Measurements from ENCODE around the gene BBX. TPM values are rescaled to one million over a fixed set of nuclear protein-coding genes. Genes with fewer than 3 reads are reported as not detected.

The BBX gene
- total RNA-seq, 1 donor from 2014 or later, result 54.3 TPM

- Mint-ChIP-seq H3K9me3 (ENCODE audit: unreplicated experiment) (no peaks in the 10 kb centered on the region), H3K4me1 (ENCODE audit: unreplicated experiment) (peaks cover 3% of the 10 kb centered on the region), H3K4me3 (ENCODE audit: unreplicated experiment) (no peak overlapping the region), H3K27ac (ENCODE audit: unreplicated experiment) (no peak overlapping the region), H3K36me3 (ENCODE audit: low read depth, unreplicated experiment) (no peaks in the 10 kb centered on the region), H3K27me3 (ENCODE audit: unreplicated experiment) (no peaks in the 10 kb centered on the region)
- TF ChIP-seq CTCF (IDR thresholded peaks at IDR 0.05; ENCODE audit: unreplicated experiment), result no peak
- DNase-seq (ENCODE audit: low spot score), result no peak
Measured at GRCh38 chr3:107630779-107631178, 108.0 kb downstream of the BBX start.

GRCh38 chr3:107632576-107632975 is 109.8 kb downstream of the BBX start:
- TF ChIP-seq CTCF (IDR thresholded peaks at IDR 0.05; ENCODE audit: unreplicated experiment), result no peak
- H3K27ac Mint-ChIP-seq (ENCODE audit: unreplicated experiment), result no peak overlapping the region
- H3K9me3 Mint-ChIP-seq (ENCODE audit: unreplicated experiment), result no peaks in the 10 kb centered on the region
- no peak overlapping the region for H3K4me3 Mint-ChIP-seq (ENCODE audit: unreplicated experiment)
- H3K27me3 Mint-ChIP-seq (ENCODE audit: unreplicated experiment), result no peaks in the 10 kb centered on the region
- peaks cover 7% of the 10 kb centered on the region for H3K4me1 Mint-ChIP-seq (ENCODE audit: unreplicated experiment)
- DNase-seq (ENCODE audit: low spot score), result no peak
- no peaks in the 10 kb centered on the region for H3K36me3 Mint-ChIP-seq (ENCODE audit: low read depth, unreplicated experiment)

- Mint-ChIP-seq H3K4me3 (ENCODE audit: unreplicated experiment) (no peak overlapping the region), H3K27ac (ENCODE audit: unreplicated experiment) (no peak overlapping the region), H3K4me1 (ENCODE audit: unreplicated experiment) (peaks cover 10% of the 10 kb centered on the region), H3K36me3 (ENCODE audit: low read depth, unreplicated experiment) (no peaks in the 10 kb centered on the region), H3K27me3 (ENCODE audit: unreplicated experiment) (peaks cover 2% of the 10 kb centered on the region), H3K9me3 (ENCODE audit: unreplicated experiment) (no peaks in the 10 kb centered on the region)
- no peak for TF ChIP-seq CTCF (IDR thresholded peaks at IDR 0.05; ENCODE audit: unreplicated experiment)
- no peak for DNase-seq (ENCODE audit: low spot score)
Measured at GRCh38 chr3:107633327-107634098, 110.8 kb downstream of the BBX start.

GRCh38 chr3:107634099-107634489 is 111.3 kb downstream of the BBX start:
- Mint-ChIP-seq H3K27me3 (ENCODE audit: unreplicated experiment) (peaks cover 2% of the 10 kb centered on the region), H3K4me1 (ENCODE audit: unreplicated experiment) (peaks cover 10% of the 10 kb centered on the region), H3K4me3 (ENCODE audit: unreplicated experiment) (no peak overlapping the region), H3K36me3 (ENCODE audit: low read depth, unreplicated experiment) (no peaks in the 10 kb centered on the region), H3K27ac (ENCODE audit: unreplicated experiment) (no peak overlapping the region), H3K9me3 (ENCODE audit: unreplicated experiment) (no peaks in the 10 kb centered on the region)
- TF ChIP-seq CTCF (IDR thresholded peaks at IDR 0.05; ENCODE audit: unreplicated experiment), result no peak
- no peak for DNase-seq (ENCODE audit: low spot score)

- DNase-seq (ENCODE audit: low spot score), result no peak
- TF ChIP-seq CTCF (IDR thresholded peaks at IDR 0.05; ENCODE audit: unreplicated experiment), result no peak
- H3K4me3 Mint-ChIP-seq (ENCODE audit: unreplicated experiment), result no peak overlapping the region
- H3K27me3 Mint-ChIP-seq (ENCODE audit: unreplicated experiment), result peaks cover 2% of the 10 kb centered on the region
- no peaks in the 10 kb centered on the region for H3K9me3 Mint-ChIP-seq (ENCODE audit: unreplicated experiment)
- peaks cover 14% of the 10 kb centered on the region for H3K4me1 Mint-ChIP-seq (ENCODE audit: unreplicated experiment)
- H3K27ac Mint-ChIP-seq (ENCODE audit: unreplicated experiment), result no peak overlapping the region
- no peaks in the 10 kb centered on the region for H3K36me3 Mint-ChIP-seq (ENCODE audit: low read depth, unreplicated experiment)
Measured at GRCh38 chr3:107637416-107638183, 114.8 kb downstream of the BBX start.
